HepG2 (cell line): Measurements from ENCODE around the gene MTFR1L. TPM values are rescaled to one million over a fixed set of nuclear protein-coding genes. Genes with fewer than 3 reads are reported as not detected.

ENCODE experiments used
- CBFB ChIP-seq: sonication (generic); formaldehyde crosslinking; IDR thresholded peaks from 2 replicates; pipeline ENCODE4 v1.4.0; 2020; ENCODE audit warnings: missing genetic modification reagents
- HES4 ChIP-seq: sonication (generic); formaldehyde crosslinking; IDR thresholded peaks from 2 replicates; pipeline ENCODE4 v1.9.0; 2021; ENCODE audit warnings: mild to moderate bottlenecking, missing genetic modification reagents, borderline replicate concordance
- HMG20B ChIP-seq: conservative IDR thresholded peaks from 2 replicates; pipeline ENCODE4 v1.6.1; 2016; ENCODE audit warnings: missing genetic modification reagents, missing compliant biosample characterization
- PRPF4 ChIP-seq: fragments of 200-400 bp; formaldehyde crosslinking; IDR thresholded peaks from 2 replicates; pipeline ENCODE4 v1.6.1; 2016; ENCODE audit warnings: low read length, low read depth; ENCODE audit not compliant: poor library complexity, severe bottlenecking
- RBAK ChIP-seq: sonication (generic); formaldehyde crosslinking; IDR thresholded peaks from 2 replicates; pipeline ENCODE4 v1.5.1; 2020; ENCODE audit warnings: mild to moderate bottlenecking, missing genetic modification reagents
- RELA ChIP-seq: sonication (generic); formaldehyde crosslinking; IDR thresholded peaks from 2 replicates; pipeline ENCODE4 v1.4.0; 2020; ENCODE audit warnings: missing genetic modification reagents
- RFX5 ChIP-seq: IDR thresholded peaks from 2 replicates; pipeline ENCODE4 v1.6.1; 2011; ENCODE audit warnings: low read depth, low read length, improper control_type of control experiment
- SRF ChIP-seq: IDR thresholded peaks from 2 replicates; pipeline ENCODE4 v1.6.1; 2011; ENCODE audit warnings: mild to moderate bottlenecking, low read depth, low read length, moderate library complexity
- TFDP1 ChIP-seq: IDR thresholded peaks from 2 replicates; pipeline ENCODE4 v1.6.1; 2016; ENCODE audit warnings: missing compliant biosample characterization, missing genetic modification reagents, borderline replicate concordance
- ZBTB37 ChIP-seq: sonication (generic); formaldehyde crosslinking; IDR thresholded peaks from 2 replicates; pipeline ENCODE4 v1.4.0; 2020; ENCODE audit warnings: mild to moderate bottlenecking, missing genetic modification reagents
- ZNF484 ChIP-seq: sonication (generic); formaldehyde crosslinking; IDR thresholded peaks from 2 replicates; pipeline ENCODE4 v1.5.1; 2020; ENCODE audit warnings: mild to moderate bottlenecking, low read depth, missing genetic modification reagents, borderline replicate concordance
- polyA plus RNA-seq, 8 experiments: library from polyadenylated mRNA; depleted of rRNA in 3 of 8; stranded (reverse) in 7 of 8; unstranded in 1 of 8; fragments of >200 nt; fragmentation: Illumina TruSeq in 4 of 8; extraction: Trizol in 4 of 8; gene quantifications; 2 replicates each; pipeline versions ENCODE4 v1.2.1 to v1.2.3, GENCODE V29; 2011 to 2016; ENCODE audit warnings: low read depth in 4 of 8, missing spikeins in 1 of 8, mixed read lengths in 1 of 8; ENCODE audit not compliant: insufficient read depth in 1 of 8
- total RNA-seq, 5 experiments: library from RNA; depleted of rRNA; stranded (reverse); fragments of >200 nt; fragmentation: Illumina TruSeq; extraction: Trizol; gene quantifications; 2 replicates each; pipeline ENCODE4 v1.2.3, GENCODE V29; 2016; ENCODE audit warnings: low read depth in 1 of 5
- TF ChIP-seq, protein P1 (sequence below): sonication (generic); formaldehyde crosslinking; IDR thresholded peaks from 2 replicates; pipeline ENCODE4 v1.4.0; 2020; ENCODE audit warnings: missing genetic modification reagents, borderline replicate concordance
- TF ChIP-seq, protein P2 (sequence below): sonication (generic); formaldehyde crosslinking; IDR thresholded peaks from 2 replicates; pipeline ENCODE4 v1.8.0; 2022; ENCODE audit warnings: missing genetic modification reagents, mild to moderate bottlenecking, moderate library complexity, borderline replicate concordance
- TF ChIP-seq, protein P3 (sequence below): sonication (generic); formaldehyde crosslinking; IDR thresholded peaks from 2 replicates; pipeline ENCODE4 v1.5.1; 2020; ENCODE audit warnings: missing genetic modification reagents, mild to moderate bottlenecking, borderline replicate concordance
- TF ChIP-seq, protein P4 (sequence below): IDR thresholded peaks from 2 replicates; pipeline ENCODE4 v1.6.1; 2018; ENCODE audit warnings: missing genetic modification reagents
- TF ChIP-seq, protein P5 (sequence below): sonication (generic); formaldehyde crosslinking; IDR thresholded peaks from 2 replicates; pipeline ENCODE4; 2020; ENCODE audit warnings: missing genetic modification reagents, mild to moderate bottlenecking, borderline replicate concordance

MTFR1L gene
- total and polyA plus RNA-seq, 2 of the 13 experiments (the other 11 are each of a cell fraction or from before 2014, with no cell fraction given): 38.0 to 55.7 TPM

GRCh38 chr1:25819491-25820246 lies at the start of gene MTFR1L (continued):
- TF ChIP-seq ZNF484 (CRISPR knock-in tag) (no peak), CBFB (CRISPR knock-in tag) (0 out of 2 replicates have a peak, but pooled peaks have one; percentile 32), ZBTB37 (CRISPR knock-in tag) (no peak), SRF (no peak), RBAK (CRISPR knock-in tag) (no peak), RELA (CRISPR knock-in tag) (no peak), PRPF4 (no peak), RFX5 (no peak), HES4 (CRISPR knock-in tag) (peak; percentile 65; the same call in 1 of the 2 replicates), TFDP1 (CRISPR knock-in tag) (0 out of 2 replicates have a peak, but pooled peaks have one; percentile 50), HMG20B (CRISPR knock-in tag) (no peak; the same call in 1 of the 2 replicates)
- TF ChIP-seq, protein P1, sequence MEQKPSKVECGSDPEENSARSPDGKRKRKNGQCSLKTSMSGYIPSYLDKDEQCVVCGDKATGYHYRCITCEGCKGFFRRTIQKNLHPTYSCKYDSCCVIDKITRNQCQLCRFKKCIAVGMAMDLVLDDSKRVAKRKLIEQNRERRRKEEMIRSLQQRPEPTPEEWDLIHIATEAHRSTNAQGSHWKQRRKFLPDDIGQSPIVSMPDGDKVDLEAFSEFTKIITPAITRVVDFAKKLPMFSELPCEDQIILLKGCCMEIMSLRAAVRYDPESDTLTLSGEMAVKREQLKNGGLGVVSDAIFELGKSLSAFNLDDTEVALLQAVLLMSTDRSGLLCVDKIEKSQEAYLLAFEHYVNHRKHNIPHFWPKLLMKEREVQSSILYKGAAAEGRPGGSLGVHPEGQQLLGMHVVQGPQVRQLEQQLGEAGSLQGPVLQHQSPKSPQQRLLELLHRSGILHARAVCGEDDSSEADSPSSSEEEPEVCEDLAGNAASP (CRISPR knock-in tag): peak; percentile 55; the same call in 1 of the 2 replicates
- TF ChIP-seq, protein P2, sequence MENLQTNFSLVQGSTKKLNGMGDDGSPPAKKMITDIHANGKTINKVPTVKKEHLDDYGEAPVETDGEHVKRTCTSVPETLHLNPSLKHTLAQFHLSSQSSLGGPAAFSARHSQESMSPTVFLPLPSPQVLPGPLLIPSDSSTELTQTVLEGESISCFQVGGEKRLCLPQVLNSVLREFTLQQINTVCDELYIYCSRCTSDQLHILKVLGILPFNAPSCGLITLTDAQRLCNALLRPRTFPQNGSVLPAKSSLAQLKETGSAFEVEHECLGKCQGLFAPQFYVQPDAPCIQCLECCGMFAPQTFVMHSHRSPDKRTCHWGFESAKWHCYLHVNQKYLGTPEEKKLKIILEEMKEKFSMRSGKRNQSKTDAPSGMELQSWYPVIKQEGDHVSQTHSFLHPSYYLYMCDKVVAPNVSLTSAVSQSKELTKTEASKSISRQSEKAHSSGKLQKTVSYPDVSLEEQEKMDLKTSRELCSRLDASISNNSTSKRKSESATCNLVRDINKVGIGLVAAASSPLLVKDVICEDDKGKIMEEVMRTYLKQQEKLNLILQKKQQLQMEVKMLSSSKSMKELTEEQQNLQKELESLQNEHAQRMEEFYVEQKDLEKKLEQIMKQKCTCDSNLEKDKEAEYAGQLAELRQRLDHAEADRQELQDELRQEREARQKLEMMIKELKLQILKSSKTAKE (CRISPR knock-in tag): peak; percentile 48; the same call in 1 of the 2 replicates
- TF ChIP-seq, protein P3, sequence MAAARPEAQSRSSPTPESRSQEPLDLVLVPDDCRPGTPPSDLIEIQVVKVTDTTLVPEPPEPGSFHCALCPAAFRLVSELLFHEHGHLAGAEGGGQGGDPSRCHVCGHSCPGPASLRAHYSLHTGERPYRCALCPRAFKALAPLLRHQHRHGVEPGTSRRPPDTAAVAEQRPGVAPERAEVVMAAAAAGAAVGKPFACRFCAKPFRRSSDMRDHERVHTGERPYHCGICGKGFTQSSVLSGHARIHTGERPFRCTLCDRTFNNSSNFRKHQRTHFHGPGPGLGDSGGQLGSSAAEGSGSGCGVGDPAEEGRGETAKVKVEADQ: no peak
- TF ChIP-seq, protein P4, sequence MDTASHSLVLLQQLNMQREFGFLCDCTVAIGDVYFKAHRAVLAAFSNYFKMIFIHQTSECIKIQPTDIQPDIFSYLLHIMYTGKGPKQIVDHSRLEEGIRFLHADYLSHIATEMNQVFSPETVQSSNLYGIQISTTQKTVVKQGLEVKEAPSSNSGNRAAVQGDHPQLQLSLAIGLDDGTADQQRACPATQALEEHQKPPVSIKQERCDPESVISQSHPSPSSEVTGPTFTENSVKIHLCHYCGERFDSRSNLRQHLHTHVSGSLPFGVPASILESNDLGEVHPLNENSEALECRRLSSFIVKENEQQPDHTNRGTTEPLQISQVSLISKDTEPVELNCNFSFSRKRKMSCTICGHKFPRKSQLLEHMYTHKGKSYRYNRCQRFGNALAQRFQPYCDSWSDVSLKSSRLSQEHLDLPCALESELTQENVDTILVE (CRISPR knock-in tag): peak; percentile 96; the same call in 1 of the 2 replicates
- TF ChIP-seq, protein P5, sequence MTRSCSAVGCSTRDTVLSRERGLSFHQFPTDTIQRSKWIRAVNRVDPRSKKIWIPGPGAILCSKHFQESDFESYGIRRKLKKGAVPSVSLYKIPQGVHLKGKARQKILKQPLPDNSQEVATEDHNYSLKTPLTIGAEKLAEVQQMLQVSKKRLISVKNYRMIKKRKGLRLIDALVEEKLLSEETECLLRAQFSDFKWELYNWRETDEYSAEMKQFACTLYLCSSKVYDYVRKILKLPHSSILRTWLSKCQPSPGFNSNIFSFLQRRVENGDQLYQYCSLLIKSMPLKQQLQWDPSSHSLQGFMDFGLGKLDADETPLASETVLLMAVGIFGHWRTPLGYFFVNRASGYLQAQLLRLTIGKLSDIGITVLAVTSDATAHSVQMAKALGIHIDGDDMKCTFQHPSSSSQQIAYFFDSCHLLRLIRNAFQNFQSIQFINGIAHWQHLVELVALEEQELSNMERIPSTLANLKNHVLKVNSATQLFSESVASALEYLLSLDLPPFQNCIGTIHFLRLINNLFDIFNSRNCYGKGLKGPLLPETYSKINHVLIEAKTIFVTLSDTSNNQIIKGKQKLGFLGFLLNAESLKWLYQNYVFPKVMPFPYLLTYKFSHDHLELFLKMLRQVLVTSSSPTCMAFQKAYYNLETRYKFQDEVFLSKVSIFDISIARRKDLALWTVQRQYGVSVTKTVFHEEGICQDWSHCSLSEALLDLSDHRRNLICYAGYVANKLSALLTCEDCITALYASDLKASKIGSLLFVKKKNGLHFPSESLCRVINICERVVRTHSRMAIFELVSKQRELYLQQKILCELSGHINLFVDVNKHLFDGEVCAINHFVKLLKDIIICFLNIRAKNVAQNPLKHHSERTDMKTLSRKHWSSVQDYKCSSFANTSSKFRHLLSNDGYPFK: peak; percentile 44; the same call in 1 of the 2 replicates
